ENCODE data around the gene CPO. TPM values are rescaled to one million over a fixed set of nuclear protein-coding genes. Genes with fewer than 3 reads are reported as not detected.

Gene CPO
- total RNA-seq, 4 donors from 2014 or later = 0.39 to 2.2 (median 0.63) TPM; not detected in 1

DNA sequence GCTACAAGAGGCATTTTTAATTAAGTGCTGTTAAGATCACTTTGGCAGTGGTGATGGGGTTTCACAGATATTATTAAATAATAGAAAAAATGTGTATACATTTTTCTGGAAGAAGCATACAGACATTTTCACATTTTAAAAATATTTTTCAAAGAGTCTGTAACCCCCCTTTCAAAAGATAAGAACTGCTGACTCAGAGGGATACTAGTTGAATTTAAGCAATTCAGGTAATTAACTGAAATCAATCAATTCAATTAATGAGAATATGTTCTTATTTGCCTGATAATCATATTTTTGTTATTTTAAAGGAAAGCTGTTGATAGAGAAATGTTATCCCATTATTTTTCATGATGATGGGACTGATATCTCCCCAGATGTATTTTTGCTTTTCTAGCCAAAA, 41.1 kb downstream of the CPO start:
- Histone ChIP-seq H3K36me3 (no peaks in the 10 kb centered on the region), H3K4me1 (peaks cover 3 to 28% (median 13%) of the 10 kb centered on the region in 4 donors), H3K4me3 (no peak overlapping the region), H3K9me3 (no peaks in the 10 kb centered on the region), H3K27me3 (no peaks in the 10 kb centered on the region), H3K27ac (no peak overlapping the region)
- no peak for DNase-seq (ENCODE audit: low spot score in 2 of 2)
- TF ChIP-seq POLR2A (IDR thresholded peaks at IDR 0.05) = no peak
- TF ChIP-seq, protein P1, sequence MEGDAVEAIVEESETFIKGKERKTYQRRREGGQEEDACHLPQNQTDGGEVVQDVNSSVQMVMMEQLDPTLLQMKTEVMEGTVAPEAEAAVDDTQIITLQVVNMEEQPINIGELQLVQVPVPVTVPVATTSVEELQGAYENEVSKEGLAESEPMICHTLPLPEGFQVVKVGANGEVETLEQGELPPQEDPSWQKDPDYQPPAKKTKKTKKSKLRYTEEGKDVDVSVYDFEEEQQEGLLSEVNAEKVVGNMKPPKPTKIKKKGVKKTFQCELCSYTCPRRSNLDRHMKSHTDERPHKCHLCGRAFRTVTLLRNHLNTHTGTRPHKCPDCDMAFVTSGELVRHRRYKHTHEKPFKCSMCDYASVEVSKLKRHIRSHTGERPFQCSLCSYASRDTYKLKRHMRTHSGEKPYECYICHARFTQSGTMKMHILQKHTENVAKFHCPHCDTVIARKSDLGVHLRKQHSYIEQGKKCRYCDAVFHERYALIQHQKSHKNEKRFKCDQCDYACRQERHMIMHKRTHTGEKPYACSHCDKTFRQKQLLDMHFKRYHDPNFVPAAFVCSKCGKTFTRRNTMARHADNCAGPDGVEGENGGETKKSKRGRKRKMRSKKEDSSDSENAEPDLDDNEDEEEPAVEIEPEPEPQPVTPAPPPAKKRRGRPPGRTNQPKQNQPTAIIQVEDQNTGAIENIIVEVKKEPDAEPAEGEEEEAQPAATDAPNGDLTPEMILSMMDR (IDR thresholded peaks at IDR 0.05) = no peak
- no peak for TF ChIP-seq EP300 (IDR thresholded peaks at IDR 0.05)

DNA sequence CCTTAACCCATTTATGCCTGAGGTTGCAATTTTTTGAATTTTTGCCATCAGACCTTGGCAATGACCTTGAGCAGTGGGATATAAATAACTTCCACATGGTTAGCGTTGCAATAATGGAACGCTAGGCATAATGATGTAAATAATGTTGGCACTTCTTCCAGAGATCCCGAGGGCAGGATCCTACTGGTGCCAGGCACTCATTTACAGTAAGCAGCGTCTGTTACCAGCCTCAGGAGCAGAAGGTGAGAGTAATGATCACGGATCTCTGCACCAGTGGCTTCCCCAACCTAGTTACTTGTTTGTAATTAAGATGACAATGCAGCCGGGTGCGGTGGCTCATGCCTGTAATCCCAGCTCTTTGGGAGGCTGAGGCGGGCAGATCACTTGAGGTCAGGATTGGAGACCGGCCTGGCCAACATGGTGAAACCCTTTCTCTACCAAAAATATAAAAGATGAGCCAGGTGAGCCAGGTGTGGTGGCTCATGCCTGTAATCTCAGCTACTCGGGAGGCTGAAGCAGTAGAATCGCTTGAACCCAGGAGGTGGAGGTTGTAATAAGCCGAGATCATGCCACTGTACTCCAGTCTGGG, 41.9 kb downstream of the CPO start:
- Histone ChIP-seq H3K36me3 (no peaks in the 10 kb centered on the region), H3K4me1 (peaks cover 3 to 28% (median 13%) of the 10 kb centered on the region in 4 donors), H3K9me3 (no peaks in the 10 kb centered on the region), H3K27me3 (no peaks in the 10 kb centered on the region), H3K4me3 (no peak overlapping the region), H3K27ac (peak overlapping the region in 1 of 4 donors; percentile 17)
- no peak for DNase-seq (ENCODE audit: low spot score in 2 of 2)
- 76 to 86% methylated on average over 12 of the region's 12 CpGs for WGBS, 2 donors
- TF ChIP-seq EP300 (IDR thresholded peaks at IDR 0.05) (no peak), POLR2A (IDR thresholded peaks at IDR 0.05) (no peak)
- TF ChIP-seq, protein P1 (IDR thresholded peaks at IDR 0.05) = no peak

DNA sequence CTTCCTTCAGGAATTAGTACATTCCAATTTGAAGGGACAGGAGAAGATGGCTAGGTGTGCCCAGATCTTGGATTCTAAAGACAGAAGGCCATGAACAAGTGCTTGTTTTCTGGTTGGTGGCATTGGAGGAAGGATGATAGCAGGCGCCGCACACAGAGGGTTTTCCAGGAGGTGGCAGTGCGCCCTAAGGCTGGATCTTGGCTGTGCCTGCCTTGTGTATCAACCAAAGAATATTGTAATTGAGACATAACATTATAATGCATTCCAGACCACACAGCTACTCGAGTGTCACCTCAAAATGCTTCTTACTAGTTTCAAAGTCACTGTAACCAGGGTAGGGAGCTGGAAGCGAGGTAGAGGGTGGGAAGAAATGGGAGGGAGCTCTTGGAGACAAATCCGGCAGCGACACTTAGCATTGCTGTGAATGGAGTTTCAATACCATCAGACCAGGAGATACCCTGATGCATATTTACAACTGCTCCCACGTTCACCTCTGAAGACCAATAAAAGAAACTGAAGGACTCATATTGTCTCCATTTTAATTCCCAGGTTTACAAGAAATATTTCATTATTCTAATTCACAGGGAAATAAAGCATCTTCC, 42.5 kb downstream of the CPO start:
- H3K4me3 ChIP-seq = peak overlapping the region in 1 of 4 donors; percentile 11
- H3K9me3 ChIP-seq = no peaks in the 10 kb centered on the region
- peak in 1 of 2 donors; percentile 65 for TF ChIP-seq EP300 (IDR thresholded peaks at IDR 0.05)
- TF ChIP-seq, protein P1 (IDR thresholded peaks at IDR 0.05) = peak; percentile 51 to 90 (median 84)
- TF ChIP-seq POLR2A (IDR thresholded peaks at IDR 0.05) = no peak
- H3K4me1 ChIP-seq = peaks cover 3 to 28% (median 13%) of the 10 kb centered on the region in 4 donors
- peak overlapping the region in 1 of 4 donors; percentile 45 for H3K27ac ChIP-seq
- H3K27me3 ChIP-seq = no peaks in the 10 kb centered on the region
- WGBS, 2 donors = 25 to 33% methylated on average over 8 of the region's 8 CpGs
- H3K36me3 ChIP-seq = no peaks in the 10 kb centered on the region
- peak; percentile 61 to 84 for DNase-seq (ENCODE audit: low spot score in 2 of 2)

DNA sequence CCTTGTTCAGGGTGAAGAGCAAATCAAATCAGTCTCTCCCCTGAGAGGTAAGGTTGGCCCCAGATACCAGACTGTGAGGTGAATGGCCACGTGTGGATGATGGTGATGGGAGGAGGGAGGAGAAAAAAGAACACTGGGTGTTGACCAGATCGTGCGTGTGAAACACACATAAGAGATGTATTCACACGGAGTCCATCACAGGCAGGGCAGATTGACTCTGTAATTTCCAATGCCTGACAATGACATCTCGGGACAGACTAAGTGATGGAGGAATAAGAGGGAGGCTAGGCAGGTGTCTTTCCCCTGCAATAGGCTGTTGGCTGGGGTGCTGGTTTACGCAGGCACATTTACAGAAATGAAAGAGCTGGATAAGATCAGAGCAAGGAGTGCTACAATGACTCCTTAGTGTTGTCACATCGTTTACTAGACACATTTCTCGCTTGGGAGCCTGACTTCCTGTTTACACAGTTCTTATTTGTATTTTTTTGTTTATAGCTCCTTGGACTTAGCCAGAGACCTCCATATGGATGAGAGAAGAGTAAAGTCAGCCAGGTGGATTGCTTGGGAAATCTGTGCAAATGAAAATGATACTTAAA, 43.1 kb downstream of the CPO start:
- TF ChIP-seq POLR2A (IDR thresholded peaks at IDR 0.05) = no peak
- TF ChIP-seq EP300 (IDR thresholded peaks at IDR 0.05) = no peak
- TF ChIP-seq, protein P1 (IDR thresholded peaks at IDR 0.05) = no peak
- Histone ChIP-seq H3K27ac (peak overlapping the region in 2 of 4 donors; percentile 6 to 45), H3K4me1 (peaks cover 3 to 28% (median 13%) of the 10 kb centered on the region in 4 donors), H3K4me3 (no peak overlapping the region), H3K9me3 (no peaks in the 10 kb centered on the region), H3K27me3 (no peaks in the 10 kb centered on the region), H3K36me3 (no peaks in the 10 kb centered on the region)
- 33 to 41% methylated on average over 8 of the region's 8 CpGs for WGBS, 2 donors
- no peak for DNase-seq (ENCODE audit: low spot score in 2 of 2)

Data from tibial nerve (tissue), 4 donors.